Urothelium cell line (cell line): ENCODE measurements around the gene ACER3.
"Not testable (repeated sequence)": the region's sequence is repeated elsewhere in the genome, so short reads cannot be mapped to it uniquely, and the experiment has no call there.

Source experiments
- DNase-seq: peaks from one replicate; pipeline ENCODE4 v3.0.0; 2011; ENCODE audit warnings: low spot score, mixed read lengths
- FAIRE-seq: peaks from 2 replicates; lab custom pipeline; 2011; peaks lifted over from hg19 to GRCh38; lab: Jason Lieb, UNC

The ACER3 gene

GRCh38 chr11:76860539-76861475 lies at the start of gene ACER3:
Gene ACER3, plus strand, starts transcription at chr11:76860918. Its CDS starts 59 bp downstream, at chr11:76860977.
- peak; percentile 96 for FAIRE-seq

GRCh38 chr11:76811259-76811658 lies 49.5 kb upstream of the ACER3 start:
- FAIRE-seq (no peak), DNase-seq (no peak)

More at GRCh38 chr11:76860539-76861475, at the start of gene ACER3:
- peak; percentile 99 for DNase-seq

- FAIRE-seq (no peak), DNase-seq (no peak)
These were observed 46.3 kb upstream of the ACER3 start for GRCh38 chr11:76814414-76814813.

GRCh38 chr11:76815678-76816077 lies 45.0 kb upstream of the ACER3 start:
- FAIRE-seq = not testable (repeated sequence)

GRCh38 chr11:76820184-76820566 lies 40.5 kb upstream of the ACER3 start:
- FAIRE-seq (no peak), DNase-seq (no peak)

More at GRCh38 chr11:76815678-76816077, 45.0 kb upstream of the ACER3 start:
- not testable (repeated sequence) for DNase-seq

- FAIRE-seq, DNase-seq: not testable (repeated sequence)
These were observed 39.3 kb upstream of the ACER3 start for GRCh38 chr11:76821396-76821795.

- DNase-seq (no peak), FAIRE-seq (no peak)
These were observed 38.3 kb upstream of the ACER3 start for GRCh38 chr11:76822406-76822805.

- DNase-seq (peak; percentile 79), FAIRE-seq (peak; percentile 40)
These were observed 37.2 kb upstream of the ACER3 start for GRCh38 chr11:76823481-76824028.

- DNase-seq (peak; percentile 27), FAIRE-seq (no peak)
These were observed 36.4 kb upstream of the ACER3 start for GRCh38 chr11:76824083-76824939.

- DNase-seq (no peak), FAIRE-seq (no peak)
These were observed 35.6 kb upstream of the ACER3 start for GRCh38 chr11:76824980-76825725.

- DNase-seq (no peak), FAIRE-seq (no peak)
These were observed 34.9 kb upstream of the ACER3 start for GRCh38 chr11:76825726-76826396.

- not testable (repeated sequence) for DNase-seq, FAIRE-seq
These were observed 34.2 kb upstream of the ACER3 start for GRCh38 chr11:76826508-76826907.

GRCh38 chr11:76827005-76827404 lies 33.7 kb upstream of the ACER3 start:
- FAIRE-seq, DNase-seq: not testable (repeated sequence)

GRCh38 chr11:76830639-76831327 lies 29.9 kb upstream of the ACER3 start:
- FAIRE-seq (no peak), DNase-seq (no peak)

GRCh38 chr11:76831686-76832310 lies 28.9 kb upstream of the ACER3 start:
- no peak for FAIRE-seq
- no peak for DNase-seq

GRCh38 chr11:76832361-76832760 lies 28.4 kb upstream of the ACER3 start:
- DNase-seq (no peak), FAIRE-seq (no peak)

GRCh38 chr11:76834151-76834550 lies 26.6 kb upstream of the ACER3 start:
- FAIRE-seq (no peak), DNase-seq (no peak)

- no peak for DNase-seq
- FAIRE-seq = no peak
These were observed 25.7 kb upstream of the ACER3 start for GRCh38 chr11:76835036-76835435.
